ENCODE results near the gene LTA. TPM values are rescaled to one million over a fixed set of nuclear protein-coding genes. Genes with fewer than 3 reads are reported as not detected.

Gene LTA
- total RNA-seq, 2 experiments from 2014 or later = 0.98 to 4.1 TPM

DNA sequence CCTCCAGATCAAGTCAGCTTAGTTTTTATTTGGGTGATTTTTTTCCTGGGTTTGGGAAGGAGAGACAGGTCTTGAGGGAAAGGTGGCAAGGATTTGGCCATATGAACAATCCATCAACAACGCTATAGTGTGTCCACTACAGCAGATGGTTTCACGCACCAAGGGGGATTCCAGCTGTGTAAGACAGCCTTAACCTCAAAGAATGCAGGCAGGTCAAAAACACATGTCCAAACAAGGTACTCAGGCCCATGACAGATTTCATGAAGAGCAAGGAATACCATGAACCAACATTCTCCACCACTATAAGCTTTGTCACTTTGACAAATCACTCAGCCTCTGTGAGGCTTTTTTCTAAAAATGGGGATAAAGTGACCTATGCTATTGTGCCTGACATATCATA, 44.9 kb downstream of the LTA start:
- Histone ChIP-seq H3K36me3 (ENCODE audit: insufficient read depth, low read length) (peaks cover 12% of the 10 kb centered on the region), H4K20me1 (ENCODE audit: insufficient read depth, low read length) (peaks cover 8% of the 10 kb centered on the region), H3K4me2 (ENCODE audit: low read length) (peak overlapping the region; percentile 76; the same call in 1 of the 2 replicates), H3K79me2 (ENCODE audit: insufficient read depth, low read depth, low read length) (peaks cover 14% of the 10 kb centered on the region), H3K9me3 (ENCODE audit: low read length) (no peaks in the 10 kb centered on the region), H3K9me2 (ENCODE audit: insufficient read depth, low read length) (no peaks in the 10 kb centered on the region), H3K27ac (ENCODE audit: low read depth, low read length, poor library complexity, severe bottlenecking) (no peak overlapping the region), H3K4me3 (ENCODE audit: low read depth, low read length, poor library complexity, severe bottlenecking) (peak overlapping the region; percentile 61), H2AFZ (ENCODE audit: low read length) (no peak overlapping the region), H3K4me1 (ENCODE audit: insufficient read depth, low read length, poor library complexity, severe bottlenecking) (peaks cover 44% of the 10 kb centered on the region)
- intact Hi-C loops (cut with micrococcal nuclease; ENCODE audit: unreplicated experiment) = no loop called here
- TF ChIP-seq EZH2phosphoT487 (IDR thresholded peaks at IDR 0.05; ENCODE audit: borderline replicate concordance, low read depth, low read length) = no peak
- TF ChIP-seq CTCF (conservative IDR thresholded peaks at IDR 0.05; ENCODE audit: low read length) = no peak
- POLR2A ChIA-PET = interaction anchor here (0.6 to 1.3 kb wide), 3 partner anchors 10 to 76 kb away, joined by 3 to 4 read pairs (median 4); partner anchors contain the start of gene DDX39B
- DNase-seq (ENCODE audit: low spot score) = no peak
- CTCF ChIA-PET (ENCODE audit: unreplicated experiment) = no interaction called here
- no TSS peak for BruUV-seq (replicated peaks)

GRCh38 chr6:31619805-31620585, 47.9 kb downstream of the LTA start:
- H3K9me3 ChIP-seq (ENCODE audit: low read length) = no peaks in the 10 kb centered on the region

More at GRCh38 chr6:31619805-31620585, 47.9 kb downstream of the LTA start:
- H3K9me2 ChIP-seq (ENCODE audit: insufficient read depth, low read length) = no peaks in the 10 kb centered on the region
- TSS peak; percentile 98 for BruUV-seq (replicated peaks)
- peak overlapping the region; percentile 23; the same call in 1 of the 2 replicates for H2AFZ ChIP-seq (ENCODE audit: low read length)
- intact Hi-C loops (cut with micrococcal nuclease; ENCODE audit: unreplicated experiment) = loop anchor here (1.0 to 5.0 kb wide), 5 partner anchors 32 to 211 kb away; partner anchors contain the start of gene BAG6
- peak; percentile 99 for DNase-seq (ENCODE audit: low spot score)
- peak overlapping the region; percentile 83 for H3K4me3 ChIP-seq (ENCODE audit: low read depth, low read length, poor library complexity, severe bottlenecking)
- POLR2A ChIA-PET = interaction anchor here (1.0 kb wide), 1 partner anchor 32 kb away, joined by 3 read pairs; the partner anchor contains the start of gene BAG6
- TF ChIP-seq CTCF (conservative IDR thresholded peaks at IDR 0.05; ENCODE audit: low read length) (no peak), EZH2phosphoT487 (IDR thresholded peaks at IDR 0.05; ENCODE audit: borderline replicate concordance, low read depth, low read length) (no peak)
- peaks cover 40% of the 10 kb centered on the region for H3K79me2 ChIP-seq (ENCODE audit: insufficient read depth, low read depth, low read length)
- CTCF ChIA-PET (ENCODE audit: unreplicated experiment) = no interaction called here
- H4K20me1 ChIP-seq (ENCODE audit: insufficient read depth, low read length) = peaks cover 18% of the 10 kb centered on the region
- H3K4me1 ChIP-seq (ENCODE audit: insufficient read depth, low read length, poor library complexity, severe bottlenecking) = peaks cover 42% of the 10 kb centered on the region
- H3K36me3 ChIP-seq (ENCODE audit: insufficient read depth, low read length) = peaks cover 42% of the 10 kb centered on the region
- peak overlapping the region; percentile 94 for H3K27ac ChIP-seq (ENCODE audit: low read depth, low read length, poor library complexity, severe bottlenecking)
- peak overlapping the region; percentile 66 for H3K4me2 ChIP-seq (ENCODE audit: low read length)
